Spleen (tissue), 7 donors: ENCODE data around the gene PRR15.

ENCODE experiments used
- CTCF ChIP-seq, 11 experiments: fragments of 200-600 bp in 7 of 11; fragments of 450-650 bp in 4 of 11; sonication (generic) in 4 of 11; IDR thresholded peaks in 8 of 11; conservative IDR thresholded peaks in 3 of 11; 1 replicate in 7 of 11; 2 replicates in 4 of 11; pipeline versions ENCODE4 v1.4.0 to v1.8.0; 2016 to 2021; ENCODE audit warnings: antibody characterized with exemption in 11 of 11, inconsistent platforms in 4 of 11, mild to moderate bottlenecking in 1 of 11
- POLR2A ChIP-seq, 3 donors: fragments of 450-650 bp; IDR thresholded peaks; one replicate each; pipeline ENCODE4 v1.5.1; 2017; ENCODE audit warnings: antibody characterized with exemption in 3 of 3, mild to moderate bottlenecking in 1 of 3
- donor health status: DM: no; HTN: no; CAD: no; lungs with moderate emphysema.
- donor health status: DM: no; HTN: no; CAD: no.
- donor health status: DM: no; HTN: no; CAD: no.

- no peak for TF ChIP-seq CTCF (IDR thresholded peaks at IDR 0.05 in 8 of 11, conservative IDR thresholded peaks at IDR 0.05 in 3 of 11)
- no peak for TF ChIP-seq POLR2A (IDR thresholded peaks at IDR 0.05)
Measured at GRCh38 chr7:29611941-29612544, 48.4 kb downstream of the PRR15 start.
